Esophagus muscularis mucosa (tissue), 4 donors: ENCODE results near the gene KDM1A. TPM values are rescaled to one million over a fixed set of nuclear protein-coding genes. Genes with fewer than 3 reads are reported as not detected.

Experiments used
- DNase-seq: peaks from one replicate; pipeline ENCODE4 v3.0.0-alpha.2; 2017; ENCODE audit errors: extremely low spot score
- H3K27ac ChIP-seq, 4 donors: fragments of 200-600 bp; sonication (generic); replicated peaks in 1 of 4; 1 replicate in 3 of 4; 2 replicates in 1 of 4; pipeline ENCODE4 v1.5.1; 2016 to 2019; ENCODE audit warnings: mild to moderate bottlenecking in 1 of 4
- H3K27me3 ChIP-seq, 4 donors: fragments of 200-600 bp; sonication (generic); one replicate each; pipeline versions ENCODE4 v1.5.1 to v1.6.0; 2016 to 2019
- H3K36me3 ChIP-seq, 4 donors: fragments of 200-600 bp; sonication (generic); one replicate each; pipeline ENCODE4 v1.5.1; 2016 to 2019
- H3K4me1 ChIP-seq, 4 donors: fragments of 200-600 bp; sonication (generic); one replicate each; pipeline ENCODE4 v1.5.1; 2016 to 2019
- H3K4me3 ChIP-seq, 4 donors: fragments of 200-600 bp; sonication (generic); 1 replicate in 2 of 4; 2 replicates in 2 of 4; pipeline ENCODE4 v1.5.1; 2016 to 2019; ENCODE audit warnings: mild to moderate bottlenecking in 4 of 4, moderate library complexity in 1 of 4
- H3K9me3 ChIP-seq, 4 donors: fragments of 200-600 bp; sonication (generic); 1 replicate in 3 of 4; 2 replicates in 1 of 4; pipeline ENCODE4 v1.5.1; 2016 to 2019
- CTCF ChIP-seq, 3 experiments: fragments of 200-600 bp in 2 of 3; fragments of 450-650 bp in 1 of 3; sonication (generic) in 2 of 3; IDR thresholded peaks; one replicate each; pipeline ENCODE4 v1.5.1; 2017 to 2019; ENCODE audit warnings: antibody characterized with exemption in 3 of 3, mild to moderate bottlenecking in 2 of 3, moderate library complexity in 1 of 3
- EP300 ChIP-seq: sonication (generic); formaldehyde crosslinking; IDR thresholded peaks from one replicate; pipeline ENCODE4 v1.6.1; 2017; ENCODE audit warnings: antibody characterized with exemption
- POLR2A ChIP-seq: fragments of 450-650 bp; IDR thresholded peaks from one replicate; pipeline ENCODE4 v1.6.1; 2017; ENCODE audit warnings: antibody characterized with exemption, moderate library complexity, mild to moderate bottlenecking, low read depth
- POLR2AphosphoS5 ChIP-seq, 2 donors: sonication (generic); formaldehyde crosslinking; IDR thresholded peaks; one replicate each; pipeline ENCODE4 v1.6.1; 2017; ENCODE audit warnings: antibody characterized with exemption in 2 of 2
- WGBS: methylation state at CpG from one replicate; pipeline ENCODE4 v1.1.5; 2018; 5-methylcytosine and 5-hydroxymethylcytosine counted together
- intact Hi-C: fragments of 100-400 bp; cut with DNase I; formaldehyde crosslinking; loops from one replicate; pipeline ENCODE4 v1.15.1; 2023
- total RNA-seq, 4 donors: library from RNA; depleted of rRNA; stranded (reverse); fragments of >200 nt; gene quantifications; one replicate each; pipeline versions ENCODE4 v1.1.0 to v1.2.1, GENCODE V29; 2016

Gene KDM1A
- total RNA-seq = 10 to 100 TPM; 39.0 to 70.2 (median 51.1) TPM

- H3K36me3 ChIP-seq = no peaks in the 10 kb centered on the region
- intact Hi-C loops = no loop called here
- TF ChIP-seq POLR2AphosphoS5 (IDR thresholded peaks at IDR 0.05) = peak; percentile 93 to 96
- TF ChIP-seq EP300 = no peak
- TF ChIP-seq POLR2A = peak; percentile 73
- TF ChIP-seq CTCF (IDR thresholded peaks at IDR 0.05) = peak in 2 of 3 experiments; percentile 20 to 28
- peaks cover 12 to 24% (median 17%) of the 10 kb centered on the region in 4 donors for H3K4me1 ChIP-seq
- 1% methylated on average over 19 of the region's 85 CpGs for WGBS
- H3K4me3 ChIP-seq = peak within 1 kb of the TSS; percentile 79 to 99 (median 95)
- peak within 1 kb of the TSS; percentile 91 to 95 (median 93) for H3K27ac ChIP-seq
- peak; percentile 96 for DNase-seq
- H3K27me3 ChIP-seq = no peaks in the 10 kb centered on the region
- H3K9me3 ChIP-seq = no peaks in the 10 kb centered on the region
Measured at GRCh38 chr1:23019094-23019862, at the start of gene KDM1A. TSS of gene KDM1A (plus strand) at chr1:23019468. CDS start at chr1:23019597, 129 bp downstream.

- peaks cover 0 to 37% (median 0%) of the 10 kb centered on the region in 4 donors for H3K27me3 ChIP-seq
- no peak for TF ChIP-seq EP300
- no peak for TF ChIP-seq CTCF (IDR thresholded peaks at IDR 0.05)
- TF ChIP-seq POLR2AphosphoS5 (IDR thresholded peaks at IDR 0.05) = no peak
- TF ChIP-seq POLR2A = no peak
- H3K4me1 ChIP-seq = peaks cover 3 to 15% (median 12%) of the 10 kb centered on the region in 4 donors
- intact Hi-C loops = no loop called here
- WGBS = 96% methylated on average over 2 of the region's 2 CpGs
- peaks cover 0 to 18% (median 10%) of the 10 kb centered on the region in 4 donors for H3K9me3 ChIP-seq
- no peaks in the 10 kb centered on the region for H3K36me3 ChIP-seq
- no peak overlapping the region for H3K4me3 ChIP-seq
- no peak overlapping the region for H3K27ac ChIP-seq
- DNase-seq = no peak
Measured at GRCh38 chr1:22970096-22970495, 49.2 kb upstream of the KDM1A start.

- peaks cover 3 to 17% (median 12%) of the 10 kb centered on the region in 4 donors for H3K4me1 ChIP-seq
- no peak for DNase-seq
- no peak for TF ChIP-seq POLR2AphosphoS5 (IDR thresholded peaks at IDR 0.05)
- no peaks in the 10 kb centered on the region for H3K36me3 ChIP-seq
- peaks cover 0 to 10% (median 8%) of the 10 kb centered on the region in 4 donors for H3K9me3 ChIP-seq
- intact Hi-C loops = no loop called here
- H3K27me3 ChIP-seq = peaks cover 0 to 45% (median 0%) of the 10 kb centered on the region in 4 donors
- no peak overlapping the region for H3K27ac ChIP-seq
- 67% methylated on average over 3 of the region's 3 CpGs for WGBS
- no peak overlapping the region for H3K4me3 ChIP-seq
Measured at GRCh38 chr1:22971161-22971560, 48.1 kb upstream of the KDM1A start.

GRCh38 chr1:22971611-22972405 is 47.5 kb upstream of the KDM1A start:
- DNase-seq = no peak
- intact Hi-C loops = no loop called here
- H3K27ac ChIP-seq = no peak overlapping the region
- TF ChIP-seq POLR2A (no peak), EP300 (no peak), POLR2AphosphoS5 (IDR thresholded peaks at IDR 0.05) (no peak), CTCF (IDR thresholded peaks at IDR 0.05) (no peak)
- no peaks in the 10 kb centered on the region for H3K36me3 ChIP-seq
- peaks cover 0 to 47% (median 0%) of the 10 kb centered on the region in 4 donors for H3K27me3 ChIP-seq
- H3K4me3 ChIP-seq = no peak overlapping the region
- 85% methylated on average over 5 of the region's 5 CpGs for WGBS
- peaks cover 0 to 3% (median 1%) of the 10 kb centered on the region in 4 donors for H3K9me3 ChIP-seq
- peaks cover 3 to 17% (median 12%) of the 10 kb centered on the region in 4 donors for H3K4me1 ChIP-seq

GRCh38 chr1:22972760-22973159 is 46.5 kb upstream of the KDM1A start, which contains the start of gene LACTBL1:
TSS of gene LACTBL1 (minus strand) at chr1:22972866. CDS start at chr1:22972316, 550 bp downstream.
- H3K4me1 ChIP-seq = peaks cover 3 to 17% (median 12%) of the 10 kb centered on the region in 4 donors
- H3K27ac ChIP-seq = no peak within 1 kb of the TSS
- DNase-seq = no peak
- no peaks in the 10 kb centered on the region for H3K36me3 ChIP-seq
- intact Hi-C loops = no loop called here
- no peak for TF ChIP-seq POLR2A
- no peak for TF ChIP-seq CTCF (IDR thresholded peaks at IDR 0.05)
- peaks cover 0 to 47% (median 0%) of the 10 kb centered on the region in 4 donors for H3K27me3 ChIP-seq
- WGBS = 86% methylated on average over 5 of the region's 5 CpGs
- H3K4me3 ChIP-seq = no peak within 1 kb of the TSS
- H3K9me3 ChIP-seq = no peaks in the 10 kb centered on the region
